Epithelial cell of esophagus (primary cell): Measurements from ENCODE around the gene CCDC158.
A peak's percentile ranks its signal among the peaks of the same experiment; 100 is the strongest.

Source experiments
- DNase-seq: peaks from one replicate; pipeline ENCODE4 v3.0.0; 2010; ENCODE audit warnings: low read depth
- H3K4me3 ChIP-seq: 2 replicates; pipeline ENCODE4 v1.5.1; 2011; ENCODE audit warnings: mild to moderate bottlenecking, low read length, control low read depth
- TF ChIP-seq, protein P1 (sequence below): IDR thresholded peaks from 2 replicates; pipeline ENCODE4 v1.5.1; 2011; ENCODE audit warnings: low read depth, mild to moderate bottlenecking, low read length, control low read depth, inconsistent platforms; ENCODE audit not compliant: insufficient read depth; ENCODE audit errors: missing control alignments

CCDC158 gene

GRCh38 chr4:76406081-76406480 lies 14.9 kb downstream of the CCDC158 start:
- H3K4me3 ChIP-seq: no peak overlapping the region
- no peak for DNase-seq
- TF ChIP-seq, protein P1, sequence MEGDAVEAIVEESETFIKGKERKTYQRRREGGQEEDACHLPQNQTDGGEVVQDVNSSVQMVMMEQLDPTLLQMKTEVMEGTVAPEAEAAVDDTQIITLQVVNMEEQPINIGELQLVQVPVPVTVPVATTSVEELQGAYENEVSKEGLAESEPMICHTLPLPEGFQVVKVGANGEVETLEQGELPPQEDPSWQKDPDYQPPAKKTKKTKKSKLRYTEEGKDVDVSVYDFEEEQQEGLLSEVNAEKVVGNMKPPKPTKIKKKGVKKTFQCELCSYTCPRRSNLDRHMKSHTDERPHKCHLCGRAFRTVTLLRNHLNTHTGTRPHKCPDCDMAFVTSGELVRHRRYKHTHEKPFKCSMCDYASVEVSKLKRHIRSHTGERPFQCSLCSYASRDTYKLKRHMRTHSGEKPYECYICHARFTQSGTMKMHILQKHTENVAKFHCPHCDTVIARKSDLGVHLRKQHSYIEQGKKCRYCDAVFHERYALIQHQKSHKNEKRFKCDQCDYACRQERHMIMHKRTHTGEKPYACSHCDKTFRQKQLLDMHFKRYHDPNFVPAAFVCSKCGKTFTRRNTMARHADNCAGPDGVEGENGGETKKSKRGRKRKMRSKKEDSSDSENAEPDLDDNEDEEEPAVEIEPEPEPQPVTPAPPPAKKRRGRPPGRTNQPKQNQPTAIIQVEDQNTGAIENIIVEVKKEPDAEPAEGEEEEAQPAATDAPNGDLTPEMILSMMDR: no peak

GRCh38 chr4:76401654-76402053 lies 19.3 kb downstream of the CCDC158 start:
- no peak for DNase-seq
- TF ChIP-seq, protein P1: no peak

DNA sequence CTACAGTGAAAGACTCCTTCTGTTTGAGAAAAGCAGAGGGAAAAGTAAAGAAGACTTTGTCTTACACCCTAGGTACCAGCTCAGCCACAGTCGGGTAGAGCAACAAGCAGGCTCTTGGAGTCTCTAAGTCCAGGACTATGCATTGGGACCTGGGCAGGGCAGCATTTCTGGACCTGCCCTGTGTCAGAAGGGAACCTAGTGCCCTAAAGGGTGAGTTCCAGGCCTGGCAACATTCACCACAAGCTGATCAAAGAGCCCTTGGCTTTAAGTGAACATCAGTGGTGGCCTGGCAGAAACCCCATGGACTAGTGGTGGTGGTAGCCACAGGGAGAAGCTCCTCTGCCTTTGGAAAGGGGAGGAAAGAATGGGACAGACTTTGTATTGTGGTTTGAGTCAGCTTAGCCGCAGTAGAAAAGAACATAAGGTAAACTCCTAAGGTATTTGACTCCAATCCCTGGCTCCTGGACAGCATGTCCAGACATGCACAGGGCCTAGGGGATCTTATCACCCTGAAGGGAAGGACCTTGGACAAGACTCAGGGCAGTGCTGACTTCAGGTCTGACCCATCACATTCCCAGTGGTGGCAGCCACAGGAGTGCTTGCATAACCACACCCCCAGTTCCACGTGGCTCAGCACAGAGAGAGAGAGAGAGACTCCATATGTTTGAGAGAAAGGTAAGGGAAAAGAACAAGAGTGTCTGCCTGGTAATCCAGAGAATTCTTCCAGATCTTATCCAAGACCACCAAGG lies 32.6 kb downstream of the CCDC158 start:
- TF ChIP-seq, protein P1: no peak
- DNase-seq: peak; percentile 95
- H3K4me3 ChIP-seq: no peak overlapping the region

More at GRCh38 chr4:76401654-76402053, 19.3 kb downstream of the CCDC158 start:
- no peak overlapping the region for H3K4me3 ChIP-seq

DNA sequence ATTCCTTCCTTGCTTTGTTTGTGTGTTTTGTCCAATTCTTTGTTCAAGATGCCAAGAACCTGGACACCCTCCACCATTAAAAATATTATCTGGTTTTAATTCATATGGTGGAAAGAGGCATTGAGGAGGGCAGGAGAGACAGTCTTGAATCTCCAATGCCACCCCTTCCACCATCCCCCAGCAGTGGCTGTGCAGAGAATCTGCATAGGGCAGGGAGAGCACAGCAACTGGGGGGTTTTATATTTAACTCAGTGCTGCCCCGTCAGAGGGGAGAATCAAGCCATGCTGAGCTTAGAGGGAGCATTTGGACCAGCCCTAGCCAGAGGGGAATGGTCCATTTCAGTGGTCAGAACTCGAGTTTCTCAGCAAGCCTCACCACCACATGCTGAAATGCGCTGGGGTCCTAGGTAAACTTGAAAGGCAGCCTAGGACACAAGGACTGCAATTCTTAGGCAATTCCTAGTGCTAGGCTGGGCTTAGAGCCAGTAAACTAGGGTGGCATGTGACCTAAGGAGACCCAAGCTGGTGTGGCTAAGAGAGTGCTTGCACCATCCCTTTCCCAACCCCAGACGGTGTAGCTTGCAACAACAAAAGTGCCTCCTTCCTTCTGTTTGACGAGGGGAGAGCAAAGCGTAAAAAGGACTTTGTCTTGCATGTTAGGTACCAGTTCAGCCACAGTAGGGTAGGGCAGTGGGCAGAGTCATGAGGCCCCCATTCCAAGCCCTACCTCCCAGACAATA lies 34.2 kb downstream of the CCDC158 start:
- TF ChIP-seq, protein P1: no peak
- H3K4me3 ChIP-seq: no peak overlapping the region
- no peak for DNase-seq

DNA sequence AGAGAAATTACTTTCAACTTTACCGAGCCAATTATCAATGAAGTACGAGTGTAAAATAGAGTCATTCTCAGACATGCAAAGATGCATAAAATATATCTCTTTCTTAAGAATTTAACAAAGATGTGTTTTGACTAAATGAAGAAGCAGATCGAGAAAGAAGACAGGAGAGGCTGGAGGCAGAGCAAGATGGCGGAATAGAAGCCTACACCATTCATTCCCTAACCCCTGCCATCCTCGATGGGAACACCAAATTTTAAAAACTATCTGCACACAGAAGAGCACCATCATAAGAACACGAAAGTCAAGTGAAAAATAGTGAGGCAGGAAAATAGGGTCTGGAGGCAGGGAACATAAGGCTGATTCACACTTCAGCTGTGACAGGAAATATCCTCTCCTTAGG lies 35.0 kb downstream of the CCDC158 start:
- H3K4me3 ChIP-seq: no peak overlapping the region
- DNase-seq: no peak
- TF ChIP-seq, protein P1: no peak

DNA sequence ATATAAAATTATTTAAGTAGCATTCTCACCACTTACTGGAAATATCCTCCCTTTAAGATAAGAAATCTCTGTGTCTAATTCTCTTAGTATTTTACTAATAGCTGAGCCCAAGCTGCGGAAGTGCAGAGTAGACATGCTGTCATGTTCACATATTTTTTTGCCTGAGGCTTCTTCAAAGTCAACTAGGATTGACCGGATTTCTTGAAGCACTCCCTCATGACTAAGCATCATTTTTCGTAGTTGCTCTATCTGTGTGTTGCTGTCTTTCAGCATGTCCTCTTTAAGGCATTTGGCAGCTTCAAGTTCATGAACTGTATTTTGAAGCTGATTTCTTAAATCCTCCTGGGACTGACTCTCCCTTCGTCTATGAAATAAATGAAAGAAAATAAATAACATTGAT lies 36.9 kb downstream of the CCDC158 start:
- DNase-seq: peak; percentile 85
- no peak overlapping the region for H3K4me3 ChIP-seq
- TF ChIP-seq, protein P1: no peak
